ENCODE results near the gene ZNF20. TPM values are rescaled to one million over a fixed set of nuclear protein-coding genes. Genes with fewer than 3 reads are reported as not detected.

Gene ZNF20
- total and polyA plus RNA-seq, 9 of the 15 experiments (the other 6 are each of a cell fraction or from before 2014, with no cell fraction given), result 1.4 to 3.7 (median 3.1) TPM

DNA sequence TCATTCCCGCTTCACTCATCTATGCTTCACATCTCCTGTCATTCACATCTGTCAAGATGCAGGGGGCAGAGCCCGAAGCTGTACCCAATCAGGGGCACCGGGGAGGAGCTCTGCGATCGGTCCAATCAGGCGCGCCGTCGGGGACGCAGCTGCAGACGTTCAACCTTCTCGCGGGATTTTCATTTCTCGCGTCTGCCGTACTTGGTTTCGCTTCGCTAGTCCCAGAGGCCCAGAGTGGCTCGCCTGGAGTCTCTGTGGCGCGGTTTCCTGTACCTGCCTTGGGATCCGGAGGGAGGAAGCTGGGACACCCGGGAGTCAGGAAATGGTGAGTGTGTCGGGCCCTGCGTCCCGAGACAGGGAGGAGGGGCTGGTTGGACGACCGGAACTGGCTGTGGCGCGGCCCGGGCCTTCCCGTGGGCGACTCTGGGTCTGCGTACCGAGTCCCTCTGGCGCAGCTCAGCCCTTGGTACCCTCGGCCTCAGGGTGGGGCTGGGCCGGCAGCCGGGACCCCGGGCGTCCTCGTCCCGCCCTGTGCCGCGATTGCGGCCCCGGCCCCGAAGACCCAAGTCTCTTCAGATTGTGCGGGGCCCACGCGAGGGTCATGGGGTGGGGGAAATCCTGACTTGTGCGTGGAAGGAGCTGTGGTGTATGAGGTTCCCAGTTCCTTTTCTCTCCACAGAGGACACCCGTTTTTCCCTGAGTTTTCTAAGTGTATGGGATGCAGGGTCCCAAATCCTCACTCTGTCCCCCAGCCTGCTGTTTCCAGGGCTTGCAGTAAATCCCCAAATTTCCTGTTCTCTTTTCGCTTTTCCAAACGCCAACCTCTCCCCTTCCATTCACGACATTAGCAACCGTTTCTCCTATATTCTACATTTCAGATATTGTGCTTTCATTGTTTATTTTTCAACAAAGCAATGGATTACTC is 23.0 kb upstream of the ZNF20 start, which contains the start of gene ZNF136 (continued):
- TF ChIP-seq CREM (IDR thresholded peaks at IDR 0.05; ENCODE audit: low read depth) (peak; percentile 48; the same call in 1 of the 2 replicates), JUND (IDR thresholded peaks at IDR 0.05; ENCODE audit: borderline replicate concordance, low read depth, low read length) (0 out of 2 replicates have a peak, but pooled peaks have one; percentile 10), JUND (tag; IDR thresholded peaks at IDR 0.05; ENCODE audit: borderline replicate concordance, low read depth, low read length) (no peak), KAT7 (CRISPR knock-in tag; IDR thresholded peaks at IDR 0.05; ENCODE audit: borderline replicate concordance) (no peak), CTBP1 (IDR thresholded peaks at IDR 0.05; ENCODE audit: borderline replicate concordance) (0 out of 2 replicates have a peak, but pooled peaks have one; percentile 35), POLR2AphosphoS5 (IDR thresholded peaks at IDR 0.05; ENCODE audit: control insufficient read depth, insufficient read depth, low read depth, low read length) (0 out of 2 replicates have a peak, but pooled peaks have one; percentile 26), CAMTA2 (CRISPR knock-in tag; conservative IDR thresholded peaks at IDR 0.05) (no peak)
- TF ChIP-seq, protein P1, sequence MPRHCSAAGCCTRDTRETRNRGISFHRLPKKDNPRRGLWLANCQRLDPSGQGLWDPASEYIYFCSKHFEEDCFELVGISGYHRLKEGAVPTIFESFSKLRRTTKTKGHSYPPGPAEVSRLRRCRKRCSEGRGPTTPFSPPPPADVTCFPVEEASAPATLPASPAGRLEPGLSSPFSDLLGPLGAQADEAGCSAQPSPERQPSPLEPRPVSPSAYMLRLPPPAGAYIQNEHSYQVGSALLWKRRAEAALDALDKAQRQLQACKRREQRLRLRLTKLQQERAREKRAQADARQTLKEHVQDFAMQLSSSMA (CRISPR knock-in tag; IDR thresholded peaks at IDR 0.05), result no peak
- TF ChIP-seq, protein P2, sequence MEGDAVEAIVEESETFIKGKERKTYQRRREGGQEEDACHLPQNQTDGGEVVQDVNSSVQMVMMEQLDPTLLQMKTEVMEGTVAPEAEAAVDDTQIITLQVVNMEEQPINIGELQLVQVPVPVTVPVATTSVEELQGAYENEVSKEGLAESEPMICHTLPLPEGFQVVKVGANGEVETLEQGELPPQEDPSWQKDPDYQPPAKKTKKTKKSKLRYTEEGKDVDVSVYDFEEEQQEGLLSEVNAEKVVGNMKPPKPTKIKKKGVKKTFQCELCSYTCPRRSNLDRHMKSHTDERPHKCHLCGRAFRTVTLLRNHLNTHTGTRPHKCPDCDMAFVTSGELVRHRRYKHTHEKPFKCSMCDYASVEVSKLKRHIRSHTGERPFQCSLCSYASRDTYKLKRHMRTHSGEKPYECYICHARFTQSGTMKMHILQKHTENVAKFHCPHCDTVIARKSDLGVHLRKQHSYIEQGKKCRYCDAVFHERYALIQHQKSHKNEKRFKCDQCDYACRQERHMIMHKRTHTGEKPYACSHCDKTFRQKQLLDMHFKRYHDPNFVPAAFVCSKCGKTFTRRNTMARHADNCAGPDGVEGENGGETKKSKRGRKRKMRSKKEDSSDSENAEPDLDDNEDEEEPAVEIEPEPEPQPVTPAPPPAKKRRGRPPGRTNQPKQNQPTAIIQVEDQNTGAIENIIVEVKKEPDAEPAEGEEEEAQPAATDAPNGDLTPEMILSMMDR (IDR thresholded peaks at IDR 0.05 in 2 of 3, conservative IDR thresholded peaks at IDR 0.05 in 1 of 3; ENCODE audit: insufficient read depth in 2 of 3, low read depth in 1 of 3, low read length in 3 of 3), result 0 out of 6 replicates have a peak, but pooled peaks of 1 of the 3 experiments have one; percentile 8
- TF ChIP-seq, protein P3, sequence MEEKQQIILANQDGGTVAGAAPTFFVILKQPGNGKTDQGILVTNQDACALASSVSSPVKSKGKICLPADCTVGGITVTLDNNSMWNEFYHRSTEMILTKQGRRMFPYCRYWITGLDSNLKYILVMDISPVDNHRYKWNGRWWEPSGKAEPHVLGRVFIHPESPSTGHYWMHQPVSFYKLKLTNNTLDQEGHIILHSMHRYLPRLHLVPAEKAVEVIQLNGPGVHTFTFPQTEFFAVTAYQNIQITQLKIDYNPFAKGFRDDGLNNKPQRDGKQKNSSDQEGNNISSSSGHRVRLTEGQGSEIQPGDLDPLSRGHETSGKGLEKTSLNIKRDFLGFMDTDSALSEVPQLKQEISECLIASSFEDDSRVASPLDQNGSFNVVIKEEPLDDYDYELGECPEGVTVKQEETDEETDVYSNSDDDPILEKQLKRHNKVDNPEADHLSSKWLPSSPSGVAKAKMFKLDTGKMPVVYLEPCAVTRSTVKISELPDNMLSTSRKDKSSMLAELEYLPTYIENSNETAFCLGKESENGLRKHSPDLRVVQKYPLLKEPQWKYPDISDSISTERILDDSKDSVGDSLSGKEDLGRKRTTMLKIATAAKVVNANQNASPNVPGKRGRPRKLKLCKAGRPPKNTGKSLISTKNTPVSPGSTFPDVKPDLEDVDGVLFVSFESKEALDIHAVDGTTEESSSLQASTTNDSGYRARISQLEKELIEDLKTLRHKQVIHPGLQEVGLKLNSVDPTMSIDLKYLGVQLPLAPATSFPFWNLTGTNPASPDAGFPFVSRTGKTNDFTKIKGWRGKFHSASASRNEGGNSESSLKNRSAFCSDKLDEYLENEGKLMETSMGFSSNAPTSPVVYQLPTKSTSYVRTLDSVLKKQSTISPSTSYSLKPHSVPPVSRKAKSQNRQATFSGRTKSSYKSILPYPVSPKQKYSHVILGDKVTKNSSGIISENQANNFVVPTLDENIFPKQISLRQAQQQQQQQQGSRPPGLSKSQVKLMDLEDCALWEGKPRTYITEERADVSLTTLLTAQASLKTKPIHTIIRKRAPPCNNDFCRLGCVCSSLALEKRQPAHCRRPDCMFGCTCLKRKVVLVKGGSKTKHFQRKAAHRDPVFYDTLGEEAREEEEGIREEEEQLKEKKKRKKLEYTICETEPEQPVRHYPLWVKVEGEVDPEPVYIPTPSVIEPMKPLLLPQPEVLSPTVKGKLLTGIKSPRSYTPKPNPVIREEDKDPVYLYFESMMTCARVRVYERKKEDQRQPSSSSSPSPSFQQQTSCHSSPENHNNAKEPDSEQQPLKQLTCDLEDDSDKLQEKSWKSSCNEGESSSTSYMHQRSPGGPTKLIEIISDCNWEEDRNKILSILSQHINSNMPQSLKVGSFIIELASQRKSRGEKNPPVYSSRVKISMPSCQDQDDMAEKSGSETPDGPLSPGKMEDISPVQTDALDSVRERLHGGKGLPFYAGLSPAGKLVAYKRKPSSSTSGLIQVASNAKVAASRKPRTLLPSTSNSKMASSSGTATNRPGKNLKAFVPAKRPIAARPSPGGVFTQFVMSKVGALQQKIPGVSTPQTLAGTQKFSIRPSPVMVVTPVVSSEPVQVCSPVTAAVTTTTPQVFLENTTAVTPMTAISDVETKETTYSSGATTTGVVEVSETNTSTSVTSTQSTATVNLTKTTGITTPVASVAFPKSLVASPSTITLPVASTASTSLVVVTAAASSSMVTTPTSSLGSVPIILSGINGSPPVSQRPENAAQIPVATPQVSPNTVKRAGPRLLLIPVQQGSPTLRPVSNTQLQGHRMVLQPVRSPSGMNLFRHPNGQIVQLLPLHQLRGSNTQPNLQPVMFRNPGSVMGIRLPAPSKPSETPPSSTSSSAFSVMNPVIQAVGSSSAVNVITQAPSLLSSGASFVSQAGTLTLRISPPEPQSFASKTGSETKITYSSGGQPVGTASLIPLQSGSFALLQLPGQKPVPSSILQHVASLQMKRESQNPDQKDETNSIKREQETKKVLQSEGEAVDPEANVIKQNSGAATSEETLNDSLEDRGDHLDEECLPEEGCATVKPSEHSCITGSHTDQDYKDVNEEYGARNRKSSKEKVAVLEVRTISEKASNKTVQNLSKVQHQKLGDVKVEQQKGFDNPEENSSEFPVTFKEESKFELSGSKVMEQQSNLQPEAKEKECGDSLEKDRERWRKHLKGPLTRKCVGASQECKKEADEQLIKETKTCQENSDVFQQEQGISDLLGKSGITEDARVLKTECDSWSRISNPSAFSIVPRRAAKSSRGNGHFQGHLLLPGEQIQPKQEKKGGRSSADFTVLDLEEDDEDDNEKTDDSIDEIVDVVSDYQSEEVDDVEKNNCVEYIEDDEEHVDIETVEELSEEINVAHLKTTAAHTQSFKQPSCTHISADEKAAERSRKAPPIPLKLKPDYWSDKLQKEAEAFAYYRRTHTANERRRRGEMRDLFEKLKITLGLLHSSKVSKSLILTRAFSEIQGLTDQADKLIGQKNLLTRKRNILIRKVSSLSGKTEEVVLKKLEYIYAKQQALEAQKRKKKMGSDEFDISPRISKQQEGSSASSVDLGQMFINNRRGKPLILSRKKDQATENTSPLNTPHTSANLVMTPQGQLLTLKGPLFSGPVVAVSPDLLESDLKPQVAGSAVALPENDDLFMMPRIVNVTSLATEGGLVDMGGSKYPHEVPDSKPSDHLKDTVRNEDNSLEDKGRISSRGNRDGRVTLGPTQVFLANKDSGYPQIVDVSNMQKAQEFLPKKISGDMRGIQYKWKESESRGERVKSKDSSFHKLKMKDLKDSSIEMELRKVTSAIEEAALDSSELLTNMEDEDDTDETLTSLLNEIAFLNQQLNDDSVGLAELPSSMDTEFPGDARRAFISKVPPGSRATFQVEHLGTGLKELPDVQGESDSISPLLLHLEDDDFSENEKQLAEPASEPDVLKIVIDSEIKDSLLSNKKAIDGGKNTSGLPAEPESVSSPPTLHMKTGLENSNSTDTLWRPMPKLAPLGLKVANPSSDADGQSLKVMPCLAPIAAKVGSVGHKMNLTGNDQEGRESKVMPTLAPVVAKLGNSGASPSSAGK (IDR thresholded peaks at IDR 0.05), result no peak
